GM19193 (cell line): ENCODE measurements around the gene ASPDH.

Experiments used
- POLR2A ChIP-seq: IDR thresholded peaks from 4 replicates; pipeline ENCODE4 v1.6.1; 2011; ENCODE audit not compliant: insufficient read depth, insufficient read length; ENCODE audit errors: extremely low read depth

The ASPDH gene

DNA sequence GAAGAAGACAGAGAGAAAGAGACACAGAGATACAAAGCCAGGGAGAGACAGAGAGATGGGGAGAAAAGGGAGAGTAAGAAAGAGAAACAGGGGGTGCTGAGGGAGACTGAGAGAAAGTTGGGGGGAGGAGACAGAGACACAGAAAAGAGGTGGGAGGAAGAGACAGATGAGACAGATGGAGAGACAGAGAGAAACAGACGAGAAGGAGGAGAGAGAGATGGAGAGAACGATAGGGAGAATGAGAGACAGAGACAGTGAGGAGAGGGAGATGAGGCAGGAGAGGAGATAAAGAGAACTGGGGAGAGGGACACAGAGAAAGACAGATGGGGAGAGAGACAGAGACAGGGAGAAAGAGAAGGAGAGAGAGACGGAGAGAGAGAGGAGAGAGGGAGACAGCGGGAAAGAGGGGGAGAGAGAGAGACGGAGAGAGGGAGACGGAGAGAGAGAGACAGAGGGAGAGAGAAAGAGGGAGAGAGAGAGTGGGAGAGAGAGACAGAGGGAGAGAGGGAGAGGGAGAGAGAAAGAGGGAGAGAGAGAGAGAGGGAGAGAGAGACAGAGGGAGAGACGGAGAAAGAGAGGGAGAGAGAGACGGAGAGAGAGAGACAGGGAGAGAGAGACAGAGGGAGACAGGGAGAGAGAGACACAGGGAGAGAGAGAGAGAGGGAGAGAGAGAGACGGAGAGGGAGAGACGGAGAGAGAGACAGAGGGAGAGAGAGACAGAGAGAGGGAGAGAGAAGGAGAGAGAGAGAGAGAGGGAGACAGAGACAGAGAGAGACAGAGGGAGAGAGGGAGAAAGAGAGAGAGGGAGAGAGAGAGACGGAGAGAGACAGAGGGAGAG is 15.3 kb downstream of the ASPDH start:
- no peak for TF ChIP-seq POLR2A

- TF ChIP-seq POLR2A, result no peak
These were observed 16.7 kb downstream of the ASPDH start for GRCh38 chr19:50497022-50497405.

DNA sequence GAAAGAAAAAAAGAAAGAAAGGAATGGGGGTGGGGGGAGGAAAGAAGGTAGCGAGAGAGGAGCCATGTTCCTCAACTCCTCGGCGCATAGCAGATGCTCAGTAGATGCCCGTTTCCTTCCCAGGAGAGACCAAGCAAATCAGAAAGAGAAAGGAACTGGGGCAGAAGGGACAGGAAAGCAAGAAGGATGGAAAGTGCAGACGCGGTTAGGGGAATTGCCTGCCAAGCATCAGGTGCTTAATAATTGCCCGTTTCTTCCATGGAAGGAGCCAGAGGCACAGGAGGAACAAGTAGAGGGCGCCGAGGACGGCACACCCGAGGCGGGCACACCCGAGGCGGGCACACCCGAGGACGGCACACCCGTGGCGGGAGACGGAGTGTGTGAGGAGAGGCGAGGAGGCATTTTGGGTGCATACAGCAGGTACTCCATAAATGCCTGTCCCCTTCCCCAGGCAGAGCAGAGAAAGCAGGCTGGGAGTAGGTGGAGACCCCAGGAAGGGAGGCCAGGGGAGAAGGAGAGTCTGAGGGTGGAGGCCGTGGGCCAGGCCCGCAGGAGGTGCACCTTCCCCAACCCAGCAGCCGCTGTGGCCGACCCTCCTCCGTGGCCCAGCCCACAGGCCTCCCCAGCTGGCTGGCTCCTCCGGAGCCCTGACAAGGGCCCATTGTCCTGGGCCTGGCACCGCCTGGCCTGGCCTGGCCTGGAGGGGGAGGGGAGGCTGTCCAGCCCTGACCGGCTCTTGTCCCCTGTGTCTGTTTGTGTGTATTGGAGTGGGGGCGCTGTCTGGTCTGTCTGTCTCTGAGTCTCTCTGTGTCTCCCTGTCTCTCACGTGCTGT is 17.3 kb downstream of the ASPDH start:
- TF ChIP-seq POLR2A, result no peak

- TF ChIP-seq POLR2A, result no peak
These were observed 18.6 kb downstream of the ASPDH start for GRCh38 chr19:50495020-50495531.

DNA sequence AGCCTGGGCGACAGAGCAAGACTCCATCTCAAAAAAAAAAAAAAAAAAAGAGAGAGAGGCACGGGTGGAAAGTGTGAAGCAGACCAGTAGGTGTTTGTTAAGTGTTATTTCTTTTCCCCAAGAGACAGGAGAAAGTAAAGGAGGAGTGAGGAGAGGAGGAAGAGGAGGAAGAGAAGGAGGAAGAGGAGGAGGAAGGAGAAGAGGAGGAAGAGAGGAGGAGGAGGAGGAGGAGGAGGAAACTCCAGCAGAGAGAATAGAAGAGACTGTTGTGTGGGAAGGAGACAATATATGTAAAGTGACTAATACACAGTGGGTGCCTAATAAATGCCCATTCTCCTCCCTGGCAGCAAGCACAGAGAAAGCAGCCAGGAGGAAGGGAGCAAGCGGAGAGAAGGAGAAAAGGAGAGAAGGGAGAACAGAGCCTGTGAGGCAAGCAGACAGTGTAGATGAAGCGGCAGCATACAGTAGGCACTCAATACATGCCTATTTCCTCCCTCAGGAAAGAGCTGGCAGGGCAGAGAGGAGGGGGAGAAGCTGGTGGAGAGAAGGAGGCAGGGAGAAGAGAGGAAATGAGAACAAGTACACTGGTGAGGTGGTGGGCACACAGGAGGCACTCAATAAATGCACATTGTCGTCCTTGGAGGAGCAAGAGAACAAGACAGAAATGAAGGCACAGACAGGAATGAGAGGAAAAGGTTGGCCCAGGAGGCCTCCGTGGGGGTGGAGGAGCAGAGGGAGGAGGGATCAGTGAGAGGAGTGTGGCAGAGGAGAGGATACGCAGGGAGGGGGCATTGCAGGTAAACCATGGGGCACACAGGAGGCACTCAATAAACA is 19.3 kb downstream of the ASPDH start:
- no peak for TF ChIP-seq POLR2A

DNA sequence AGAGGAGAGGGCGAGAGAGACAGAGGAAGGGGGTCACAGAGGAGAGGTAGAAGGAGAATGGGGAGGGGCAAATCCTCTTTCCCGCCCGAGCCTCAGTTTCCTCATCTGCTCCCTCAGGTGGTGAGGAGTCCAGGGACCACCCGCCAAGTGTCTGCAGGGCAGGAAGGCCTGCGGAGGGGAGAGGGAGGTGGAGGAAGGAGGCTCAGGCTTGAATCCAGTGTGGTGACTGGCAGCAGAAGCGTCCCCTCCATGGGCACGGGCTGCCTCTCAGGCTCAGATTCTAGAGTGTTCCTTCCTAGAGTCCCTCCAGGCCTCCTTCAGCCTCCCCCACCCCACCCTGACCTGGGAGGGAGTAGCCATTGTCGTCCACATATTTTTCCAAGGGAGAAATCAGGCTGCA is 20.5 kb downstream of the ASPDH start:
- no peak for TF ChIP-seq POLR2A

GRCh38 chr19:50492303-50493052 is 21.2 kb downstream of the ASPDH start:
- TF ChIP-seq POLR2A, result no peak

DNA sequence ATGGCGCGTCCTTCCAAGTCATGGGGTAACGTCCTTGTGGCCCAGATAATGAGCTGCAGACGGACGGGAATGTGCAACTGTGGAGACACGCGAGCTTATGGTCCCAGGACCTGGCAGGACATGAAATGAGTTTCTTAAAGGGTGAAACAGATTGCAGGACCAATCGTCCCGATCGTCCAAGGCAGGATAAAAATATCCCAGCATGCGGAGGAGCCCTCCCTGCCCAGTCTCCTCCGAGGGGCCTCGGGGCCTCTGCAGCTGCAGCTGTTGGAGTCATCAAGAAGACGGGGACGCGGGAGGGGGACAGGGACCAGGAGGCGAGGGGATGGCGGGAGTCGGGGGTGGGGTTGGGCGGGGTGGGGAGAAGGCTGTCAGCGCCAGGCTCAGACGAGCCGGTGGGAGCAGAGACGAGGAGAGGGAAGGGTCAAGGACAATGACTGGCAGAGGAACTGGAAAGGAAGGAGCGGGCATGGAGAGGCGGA is 22.7 kb downstream of the ASPDH start:
- no peak for TF ChIP-seq POLR2A

GRCh38 chr19:50490411-50490811 is 23.3 kb downstream of the ASPDH start:
- TF ChIP-seq POLR2A, result no peak

- no peak for TF ChIP-seq POLR2A
These were observed 24.2 kb downstream of the ASPDH start for GRCh38 chr19:50489461-50490011.

DNA sequence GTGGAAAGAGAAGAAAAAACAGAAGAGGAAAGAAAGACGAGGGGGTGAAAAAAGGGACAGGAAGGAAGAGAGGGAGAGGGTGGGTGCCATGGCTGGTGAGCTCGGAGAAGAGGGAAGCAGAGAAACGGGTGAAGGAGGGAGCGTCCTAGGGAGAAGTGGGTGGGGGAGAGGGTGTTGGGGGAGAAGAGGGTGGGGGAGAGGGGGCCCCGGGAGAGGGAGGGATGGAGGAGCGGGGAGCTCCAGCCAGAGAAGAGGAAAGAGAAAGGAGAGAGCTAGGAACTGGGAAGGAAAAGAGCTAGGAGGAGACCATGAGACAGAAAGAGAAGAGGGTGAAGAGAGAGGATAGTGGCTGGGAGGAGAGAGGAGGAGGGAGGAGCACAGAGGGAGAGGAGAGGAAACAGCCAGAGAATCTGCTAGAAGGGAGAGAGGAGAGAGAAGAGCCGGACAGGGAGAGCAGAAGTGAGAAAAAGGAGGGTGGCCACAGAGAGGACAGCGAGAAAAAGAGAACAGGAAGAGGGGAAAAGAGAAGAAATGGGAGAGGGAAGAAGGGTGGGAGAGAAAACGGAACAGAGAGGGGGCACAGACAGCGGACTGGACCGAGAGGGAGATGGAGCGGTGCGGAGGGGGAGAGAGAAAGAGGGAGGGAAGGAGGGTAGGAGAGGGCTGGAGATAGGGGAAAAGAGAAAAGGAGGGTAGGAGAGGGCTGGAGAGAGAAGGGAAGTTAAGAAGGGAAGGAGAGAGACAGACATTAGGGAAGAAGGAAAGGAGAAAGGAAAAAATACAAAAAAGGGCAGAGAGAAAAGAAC is 25.1 kb downstream of the ASPDH start:
- TF ChIP-seq POLR2A, result no peak

DNA sequence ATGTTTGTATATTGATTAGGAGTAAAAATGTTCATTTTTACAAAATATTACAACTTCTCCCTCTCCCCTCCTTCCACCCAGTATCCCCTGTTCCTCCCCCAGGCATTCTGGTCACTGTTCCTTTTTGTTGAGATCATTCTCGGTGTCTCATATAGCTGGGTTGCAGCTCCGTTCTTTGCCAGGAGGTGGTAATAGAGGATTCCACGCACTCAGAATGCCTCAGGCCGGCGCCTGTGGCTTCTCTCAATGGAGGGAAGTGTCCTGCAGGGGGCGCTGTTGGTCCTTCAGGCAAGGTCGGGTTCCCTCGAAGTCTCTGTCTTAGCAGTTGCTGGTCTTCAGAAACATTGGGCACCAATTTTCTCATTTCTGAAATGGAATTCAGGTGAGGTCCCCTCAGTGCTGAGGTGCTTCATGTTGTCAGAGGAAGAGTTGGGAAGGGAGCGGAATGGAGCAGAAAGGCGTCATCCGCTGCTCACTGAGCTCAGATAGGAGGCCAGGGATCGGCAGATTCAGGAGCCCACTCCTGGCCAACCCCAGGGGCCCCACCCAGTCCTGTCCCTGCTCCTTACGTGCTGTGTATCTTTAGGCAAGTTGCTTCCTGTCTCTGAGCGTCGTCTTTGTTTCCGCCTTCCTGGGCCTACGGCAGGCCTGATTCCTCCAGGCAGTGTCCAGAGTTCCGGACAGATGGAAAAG is 26.7 kb downstream of the ASPDH start:
- no peak for TF ChIP-seq POLR2A

- TF ChIP-seq POLR2A, result no peak
These were observed 28.3 kb downstream of the ASPDH start for GRCh38 chr19:50485284-50485955.
